ENCODE results near the gene SAMD3.
"Not testable (repeated sequence)": the region's sequence is repeated elsewhere in the genome, so short reads cannot be mapped to it uniquely, and the experiment has no call there.

- TF ChIP-seq CTCF (conservative IDR thresholded peaks at IDR 0.05); ZFX (IDR thresholded peaks at IDR 0.05): not testable (repeated sequence)
Measured at GRCh38 chr6:130260614-130261241, 38.0 kb upstream of the SAMD3 start.

Measured in C4-2B (cell line).